WTC11 (cell line): ENCODE data around the gene MYNN.

ENCODE experiments used
- ATF1 ChIP-seq: sonication (generic); formaldehyde crosslinking; IDR thresholded peaks from 2 replicates; pipeline ENCODE4 v1.8.1; 2023; ENCODE audit warnings: mild to moderate bottlenecking, moderate library complexity, missing genetic modification reagents
- MXD4 ChIP-seq: fragments of 250-450 bp; sonication (Bioruptor Pico); IDR thresholded peaks from 2 replicates; pipeline ENCODE4 v1.8.0; 2021; ENCODE audit warnings: mild to moderate bottlenecking, moderate library complexity, borderline replicate concordance
- NFYB ChIP-seq: sonication (generic); formaldehyde crosslinking; conservative IDR thresholded peaks from 2 replicates; pipeline ENCODE4 v1.8.0; 2022; ENCODE audit warnings: low read depth, missing genetic modification reagents
- SMAD3 ChIP-seq: sonication (generic); formaldehyde crosslinking; IDR thresholded peaks from 2 replicates; pipeline ENCODE4 v1.8.0; 2022; ENCODE audit warnings: missing genetic modification reagents, mild to moderate bottlenecking, borderline replicate concordance
- TF ChIP-seq, protein P1 (sequence below): fragments of 200-600 bp; IDR thresholded peaks from 2 replicates; pipeline ENCODE4 v1.8.0; 2022; ENCODE audit warnings: antibody characterized with exemption
- TF ChIP-seq, protein P2 (sequence below): sonication (generic); formaldehyde crosslinking; conservative IDR thresholded peaks from 2 replicates; pipeline ENCODE4 v1.8.1; 2022; ENCODE audit warnings: mild to moderate bottlenecking, missing genetic modification reagents
- TF ChIP-seq, protein P3 (sequence below): sonication (generic); formaldehyde crosslinking; conservative IDR thresholded peaks from 2 replicates; pipeline ENCODE4 v1.8.1; 2023; ENCODE audit warnings: mild to moderate bottlenecking, low read depth, missing genetic modification reagents, moderate library complexity
- TF ChIP-seq, protein P4 (sequence below): sonication (generic); formaldehyde crosslinking; IDR thresholded peaks from 2 replicates; pipeline ENCODE4 v1.8.1; 2023; ENCODE audit warnings: mild to moderate bottlenecking, missing genetic modification reagents
- TF ChIP-seq, protein P5 (sequence below): sonication (generic); formaldehyde crosslinking; IDR thresholded peaks from 2 replicates; pipeline ENCODE4 v1.8.1; 2023; ENCODE audit warnings: mild to moderate bottlenecking, moderate library complexity, missing genetic modification reagents
- TF ChIP-seq, protein P6 (sequence below): sonication (generic); formaldehyde crosslinking; IDR thresholded peaks from 2 replicates; pipeline ENCODE4 v1.8.1; 2022; ENCODE audit warnings: mild to moderate bottlenecking, missing genetic modification reagents, moderate library complexity, borderline replicate concordance

DNA sequence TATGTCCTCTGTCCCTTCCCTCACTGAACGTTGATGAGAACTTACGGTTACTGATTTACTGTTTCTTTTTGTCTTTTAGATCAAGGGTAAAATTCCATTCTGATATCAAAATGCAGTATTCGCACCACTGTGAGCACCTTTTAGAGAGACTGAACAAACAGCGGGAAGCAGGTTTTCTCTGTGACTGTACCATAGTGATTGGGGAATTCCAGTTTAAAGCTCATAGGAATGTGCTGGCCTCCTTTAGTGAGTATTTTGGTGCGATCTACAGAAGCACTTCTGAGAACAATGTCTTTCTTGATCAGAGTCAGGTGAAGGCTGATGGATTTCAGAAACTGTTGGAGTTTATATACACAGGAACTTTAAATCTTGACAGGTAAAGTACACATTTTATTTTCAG, 990 bp downstream of the MYNN start:
- TF ChIP-seq, protein P1, sequence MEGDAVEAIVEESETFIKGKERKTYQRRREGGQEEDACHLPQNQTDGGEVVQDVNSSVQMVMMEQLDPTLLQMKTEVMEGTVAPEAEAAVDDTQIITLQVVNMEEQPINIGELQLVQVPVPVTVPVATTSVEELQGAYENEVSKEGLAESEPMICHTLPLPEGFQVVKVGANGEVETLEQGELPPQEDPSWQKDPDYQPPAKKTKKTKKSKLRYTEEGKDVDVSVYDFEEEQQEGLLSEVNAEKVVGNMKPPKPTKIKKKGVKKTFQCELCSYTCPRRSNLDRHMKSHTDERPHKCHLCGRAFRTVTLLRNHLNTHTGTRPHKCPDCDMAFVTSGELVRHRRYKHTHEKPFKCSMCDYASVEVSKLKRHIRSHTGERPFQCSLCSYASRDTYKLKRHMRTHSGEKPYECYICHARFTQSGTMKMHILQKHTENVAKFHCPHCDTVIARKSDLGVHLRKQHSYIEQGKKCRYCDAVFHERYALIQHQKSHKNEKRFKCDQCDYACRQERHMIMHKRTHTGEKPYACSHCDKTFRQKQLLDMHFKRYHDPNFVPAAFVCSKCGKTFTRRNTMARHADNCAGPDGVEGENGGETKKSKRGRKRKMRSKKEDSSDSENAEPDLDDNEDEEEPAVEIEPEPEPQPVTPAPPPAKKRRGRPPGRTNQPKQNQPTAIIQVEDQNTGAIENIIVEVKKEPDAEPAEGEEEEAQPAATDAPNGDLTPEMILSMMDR: no peak
- TF ChIP-seq, protein P2, sequence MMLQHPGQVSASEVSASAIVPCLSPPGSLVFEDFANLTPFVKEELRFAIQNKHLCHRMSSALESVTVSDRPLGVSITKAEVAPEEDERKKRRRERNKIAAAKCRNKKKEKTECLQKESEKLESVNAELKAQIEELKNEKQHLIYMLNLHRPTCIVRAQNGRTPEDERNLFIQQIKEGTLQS: no peak
- TF ChIP-seq, protein P3, sequence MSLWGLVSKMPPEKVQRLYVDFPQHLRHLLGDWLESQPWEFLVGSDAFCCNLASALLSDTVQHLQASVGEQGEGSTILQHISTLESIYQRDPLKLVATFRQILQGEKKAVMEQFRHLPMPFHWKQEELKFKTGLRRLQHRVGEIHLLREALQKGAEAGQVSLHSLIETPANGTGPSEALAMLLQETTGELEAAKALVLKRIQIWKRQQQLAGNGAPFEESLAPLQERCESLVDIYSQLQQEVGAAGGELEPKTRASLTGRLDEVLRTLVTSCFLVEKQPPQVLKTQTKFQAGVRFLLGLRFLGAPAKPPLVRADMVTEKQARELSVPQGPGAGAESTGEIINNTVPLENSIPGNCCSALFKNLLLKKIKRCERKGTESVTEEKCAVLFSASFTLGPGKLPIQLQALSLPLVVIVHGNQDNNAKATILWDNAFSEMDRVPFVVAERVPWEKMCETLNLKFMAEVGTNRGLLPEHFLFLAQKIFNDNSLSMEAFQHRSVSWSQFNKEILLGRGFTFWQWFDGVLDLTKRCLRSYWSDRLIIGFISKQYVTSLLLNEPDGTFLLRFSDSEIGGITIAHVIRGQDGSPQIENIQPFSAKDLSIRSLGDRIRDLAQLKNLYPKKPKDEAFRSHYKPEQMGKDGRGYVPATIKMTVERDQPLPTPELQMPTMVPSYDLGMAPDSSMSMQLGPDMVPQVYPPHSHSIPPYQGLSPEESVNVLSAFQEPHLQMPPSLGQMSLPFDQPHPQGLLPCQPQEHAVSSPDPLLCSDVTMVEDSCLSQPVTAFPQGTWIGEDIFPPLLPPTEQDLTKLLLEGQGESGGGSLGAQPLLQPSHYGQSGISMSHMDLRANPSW (CRISPR knock-in tag): no peak
- TF ChIP-seq ATF1 (CRISPR knock-in tag) (no peak), MXD4 (CRISPR knock-in tag) (no peak), NFYB (CRISPR knock-in tag) (no peak), SMAD3 (CRISPR knock-in tag) (no peak)
- TF ChIP-seq, protein P4, sequence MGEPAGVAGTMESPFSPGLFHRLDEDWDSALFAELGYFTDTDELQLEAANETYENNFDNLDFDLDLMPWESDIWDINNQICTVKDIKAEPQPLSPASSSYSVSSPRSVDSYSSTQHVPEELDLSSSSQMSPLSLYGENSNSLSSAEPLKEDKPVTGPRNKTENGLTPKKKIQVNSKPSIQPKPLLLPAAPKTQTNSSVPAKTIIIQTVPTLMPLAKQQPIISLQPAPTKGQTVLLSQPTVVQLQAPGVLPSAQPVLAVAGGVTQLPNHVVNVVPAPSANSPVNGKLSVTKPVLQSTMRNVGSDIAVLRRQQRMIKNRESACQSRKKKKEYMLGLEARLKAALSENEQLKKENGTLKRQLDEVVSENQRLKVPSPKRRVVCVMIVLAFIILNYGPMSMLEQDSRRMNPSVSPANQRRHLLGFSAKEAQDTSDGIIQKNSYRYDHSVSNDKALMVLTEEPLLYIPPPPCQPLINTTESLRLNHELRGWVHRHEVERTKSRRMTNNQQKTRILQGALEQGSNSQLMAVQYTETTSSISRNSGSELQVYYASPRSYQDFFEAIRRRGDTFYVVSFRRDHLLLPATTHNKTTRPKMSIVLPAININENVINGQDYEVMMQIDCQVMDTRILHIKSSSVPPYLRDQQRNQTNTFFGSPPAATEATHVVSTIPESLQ: no peak
- TF ChIP-seq, protein P5, sequence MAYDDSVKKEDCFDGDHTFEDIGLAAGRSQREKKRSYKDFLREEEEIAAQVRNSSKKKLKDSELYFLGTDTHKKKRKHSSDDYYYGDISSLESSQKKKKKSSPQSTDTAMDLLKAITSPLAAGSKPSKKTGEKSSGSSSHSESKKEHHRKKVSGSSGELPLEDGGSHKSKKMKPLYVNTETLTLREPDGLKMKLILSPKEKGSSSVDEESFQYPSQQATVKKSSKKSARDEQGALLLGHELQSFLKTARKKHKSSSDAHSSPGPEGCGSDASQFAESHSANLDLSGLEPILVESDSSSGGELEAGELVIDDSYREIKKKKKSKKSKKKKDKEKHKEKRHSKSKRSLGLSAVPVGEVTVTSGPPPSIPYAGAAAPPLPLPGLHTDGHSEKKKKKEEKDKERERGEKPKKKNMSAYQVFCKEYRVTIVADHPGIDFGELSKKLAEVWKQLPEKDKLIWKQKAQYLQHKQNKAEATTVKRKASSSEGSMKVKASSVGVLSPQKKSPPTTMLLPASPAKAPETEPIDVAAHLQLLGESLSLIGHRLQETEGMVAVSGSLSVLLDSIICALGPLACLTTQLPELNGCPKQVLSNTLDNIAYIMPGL: no peak
- TF ChIP-seq, protein P6, sequence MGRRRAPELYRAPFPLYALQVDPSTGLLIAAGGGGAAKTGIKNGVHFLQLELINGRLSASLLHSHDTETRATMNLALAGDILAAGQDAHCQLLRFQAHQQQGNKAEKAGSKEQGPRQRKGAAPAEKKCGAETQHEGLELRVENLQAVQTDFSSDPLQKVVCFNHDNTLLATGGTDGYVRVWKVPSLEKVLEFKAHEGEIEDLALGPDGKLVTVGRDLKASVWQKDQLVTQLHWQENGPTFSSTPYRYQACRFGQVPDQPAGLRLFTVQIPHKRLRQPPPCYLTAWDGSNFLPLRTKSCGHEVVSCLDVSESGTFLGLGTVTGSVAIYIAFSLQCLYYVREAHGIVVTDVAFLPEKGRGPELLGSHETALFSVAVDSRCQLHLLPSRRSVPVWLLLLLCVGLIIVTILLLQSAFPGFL (CRISPR knock-in tag): no peak
